NCI-H2029 (cell line): ENCODE data around the gene FXYD6.
A peak's percentile ranks its signal among the peaks of the same experiment; 100 is the strongest.
"Not testable (repeated sequence)": the region's sequence is repeated elsewhere in the genome, so short reads cannot be mapped to it uniquely, and the experiment has no call there.

ENCODE experiments used
- DNase-seq: peaks from one replicate; lab custom pipeline; 2025; lab: John Stamatoyannopoulos, UW

Gene FXYD6

GRCh38 chr11:117868815-117869561 lies 7.5 kb downstream of the FXYD6 start:
- peak; percentile 63 for DNase-seq

DNA sequence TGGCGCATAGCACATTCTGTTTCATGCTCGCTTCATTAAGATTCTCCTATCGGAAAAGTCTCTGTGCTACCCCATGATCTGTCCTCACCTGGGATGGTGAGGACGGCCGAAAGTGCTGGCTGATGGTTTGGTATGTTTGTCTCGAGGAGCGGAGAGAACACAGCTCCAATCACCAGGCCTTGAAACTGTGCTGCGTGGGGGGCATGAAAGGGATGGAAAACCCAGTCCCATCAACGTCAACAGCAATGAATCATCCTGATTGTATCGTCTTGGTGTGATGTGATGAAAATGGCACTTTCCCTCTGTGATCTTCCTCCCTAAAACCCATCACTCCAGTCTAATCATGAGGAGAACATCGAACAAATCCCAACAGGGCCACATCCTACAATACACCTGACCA lies 8.4 kb downstream of the FXYD6 start:
- DNase-seq: no peak

DNA sequence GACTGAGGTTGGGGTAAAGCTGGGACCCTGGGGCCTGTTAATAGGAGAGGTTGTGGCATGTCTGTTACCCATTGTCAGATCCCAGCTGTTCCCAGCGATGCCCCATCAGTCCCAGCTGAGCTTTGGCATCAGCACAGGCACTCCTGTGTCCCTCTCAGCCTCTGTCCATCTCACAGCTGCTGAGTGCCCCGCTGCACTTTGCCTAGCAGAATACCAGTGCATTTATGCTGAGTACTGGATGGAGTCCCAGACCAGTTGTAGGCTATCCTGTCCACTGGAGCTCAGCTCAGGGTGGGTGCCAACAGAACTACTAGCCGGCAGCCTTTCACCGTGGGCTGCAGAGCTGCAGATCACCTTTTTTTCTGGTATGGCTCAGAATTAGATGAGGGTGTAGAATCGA lies 9.9 kb downstream of the FXYD6 start:
- DNase-seq: no peak

GRCh38 chr11:117865546-117865945 lies 10.9 kb downstream of the FXYD6 start:
- DNase-seq: not testable (repeated sequence)

DNA sequence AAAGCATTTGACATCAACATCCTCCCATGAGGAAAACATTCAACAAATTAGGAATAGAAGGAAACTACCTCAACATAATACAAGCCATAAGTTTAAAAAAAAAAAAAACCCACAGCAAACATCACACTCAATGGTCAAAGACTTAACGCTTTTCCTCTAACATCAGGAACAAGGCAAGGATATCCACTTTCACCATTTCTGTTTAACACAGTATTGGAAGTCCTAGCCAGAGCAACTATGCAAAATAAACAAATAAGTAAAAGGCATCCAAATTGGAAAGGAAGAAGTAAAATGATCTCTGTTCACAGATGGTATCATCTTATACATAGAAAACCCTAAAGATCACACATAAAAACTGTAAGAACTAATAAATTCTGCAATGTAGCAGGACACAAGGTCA lies 13.1 kb downstream of the FXYD6 start:
- DNase-seq: no peak

GRCh38 chr11:117862753-117863152 lies 13.7 kb downstream of the FXYD6 start:
- DNase-seq: no peak

DNA sequence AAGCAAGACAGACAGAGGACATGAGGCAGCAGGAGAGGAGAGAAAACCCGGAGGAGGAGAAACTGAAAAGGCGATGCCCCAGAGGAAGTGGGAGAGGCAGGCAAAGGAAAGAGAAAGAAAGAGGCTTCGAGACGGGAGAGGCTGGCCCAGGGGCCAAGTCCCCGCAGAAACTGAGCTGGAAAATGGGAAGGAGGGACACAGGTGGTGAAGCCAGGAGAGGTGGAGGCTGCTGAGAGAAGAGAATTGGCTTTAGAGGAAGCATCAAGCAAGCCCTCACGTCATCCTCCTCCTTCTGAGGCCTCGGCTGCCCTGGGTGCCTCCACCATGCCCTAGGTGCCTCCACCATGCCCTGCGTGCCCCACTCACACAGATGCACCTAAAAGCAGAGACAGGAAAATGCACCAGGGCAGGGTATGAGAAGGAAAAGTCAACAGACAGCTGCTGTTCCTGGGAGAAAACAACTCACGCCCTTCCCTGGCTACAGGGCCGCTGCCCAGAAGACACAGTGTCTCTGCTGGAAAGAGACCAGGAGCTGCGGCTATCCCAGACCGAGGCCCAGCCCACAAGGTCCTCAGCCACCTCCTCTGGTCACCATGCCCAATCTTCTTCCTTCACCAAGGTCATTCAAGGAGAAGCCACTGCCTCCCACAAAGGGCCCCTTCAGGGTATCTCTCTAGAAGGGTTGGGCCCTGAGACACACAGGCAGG lies 14.3 kb downstream of the FXYD6 start:
- no peak for DNase-seq

DNA sequence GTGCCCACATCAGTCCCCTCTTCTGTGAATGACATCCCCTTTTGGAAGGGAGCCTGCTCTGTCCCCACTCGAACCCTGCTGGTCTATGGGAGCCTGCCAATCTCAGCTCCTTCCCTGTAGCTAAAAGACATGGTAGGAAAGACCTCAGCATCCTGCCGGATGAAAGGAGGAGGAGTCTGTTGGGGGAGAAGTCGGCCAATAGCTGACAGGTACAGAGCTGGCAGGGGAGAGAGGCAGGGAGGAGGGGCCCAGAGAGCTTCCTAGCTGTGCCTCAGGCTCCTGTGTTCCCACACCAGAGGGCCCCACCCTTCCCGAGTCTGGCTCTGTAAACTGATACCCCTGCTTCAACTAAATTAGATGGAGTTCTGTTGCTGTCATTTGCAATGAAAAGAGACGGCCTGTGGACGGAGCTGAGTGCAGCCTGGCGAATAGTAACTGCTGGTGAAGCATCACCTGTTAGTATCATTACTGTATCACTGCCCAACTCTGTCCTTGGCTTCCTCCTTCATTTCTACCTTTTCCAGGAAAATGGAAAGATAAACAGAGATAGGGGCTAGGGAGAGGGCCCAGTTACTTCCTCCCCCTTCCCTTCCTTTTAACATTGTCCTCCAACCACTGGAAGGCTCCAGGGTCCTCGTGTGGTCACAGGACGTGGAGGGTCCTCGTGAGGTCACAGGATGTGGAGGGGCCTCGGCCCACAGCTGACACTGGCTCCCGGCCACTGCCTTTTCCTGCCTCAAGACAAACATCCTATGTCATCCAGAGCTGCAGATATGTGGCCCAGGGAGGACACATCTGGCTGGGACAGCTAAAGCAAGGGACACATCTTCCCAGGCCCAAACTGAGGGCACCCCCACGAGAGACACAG lies 15.1 kb downstream of the FXYD6 start:
- peak; percentile 80 for DNase-seq

DNA sequence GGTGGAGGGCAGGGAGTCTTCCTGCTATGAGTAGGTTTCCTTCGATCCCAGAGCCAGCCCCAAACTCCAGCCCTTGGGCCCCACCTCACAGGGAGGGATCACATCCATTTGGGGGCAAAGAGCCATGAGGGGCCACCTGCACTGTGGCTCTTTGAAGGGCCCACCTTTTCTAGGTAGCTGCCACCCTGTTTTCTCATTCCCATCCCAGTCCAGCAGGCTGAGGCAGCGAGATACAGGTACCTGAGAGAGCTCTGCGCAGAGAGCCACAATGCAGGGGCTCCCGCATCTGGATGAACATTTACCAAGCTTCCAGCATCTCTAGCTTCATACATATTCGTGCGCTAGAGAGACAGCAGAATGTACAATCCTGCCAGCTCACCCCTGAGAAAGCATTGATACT lies 16.3 kb downstream of the FXYD6 start:
- no peak for DNase-seq

DNA sequence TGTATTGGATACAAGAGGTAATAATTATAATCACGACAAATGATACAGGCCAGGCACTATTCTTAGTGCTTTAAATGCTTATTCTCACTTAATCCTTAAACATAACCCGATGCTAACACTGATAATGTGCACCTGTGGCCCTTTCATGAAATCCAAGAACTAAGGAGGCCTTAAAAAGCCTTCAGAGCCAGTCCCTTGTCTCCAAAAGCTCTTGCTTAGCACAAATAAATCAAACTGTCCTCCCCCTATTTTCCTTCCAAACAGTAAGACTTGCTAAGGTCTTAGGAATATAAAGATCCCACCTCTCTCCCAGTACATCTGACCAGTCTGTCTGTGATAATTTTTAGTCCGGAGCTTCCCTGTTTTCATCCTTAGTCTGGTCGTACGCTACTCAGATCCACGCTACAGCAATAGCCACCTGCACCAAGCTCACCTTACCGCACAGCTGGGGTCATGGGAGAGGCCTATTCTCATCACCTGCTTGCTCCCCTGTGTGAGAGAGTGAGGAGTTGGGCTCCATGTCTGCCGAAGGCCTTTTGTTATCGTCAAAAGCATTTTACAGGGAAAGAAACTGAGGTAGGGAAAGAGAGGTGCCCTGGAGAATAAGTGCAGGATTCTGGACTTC lies 16.9 kb downstream of the FXYD6 start:
- DNase-seq: no peak

DNA sequence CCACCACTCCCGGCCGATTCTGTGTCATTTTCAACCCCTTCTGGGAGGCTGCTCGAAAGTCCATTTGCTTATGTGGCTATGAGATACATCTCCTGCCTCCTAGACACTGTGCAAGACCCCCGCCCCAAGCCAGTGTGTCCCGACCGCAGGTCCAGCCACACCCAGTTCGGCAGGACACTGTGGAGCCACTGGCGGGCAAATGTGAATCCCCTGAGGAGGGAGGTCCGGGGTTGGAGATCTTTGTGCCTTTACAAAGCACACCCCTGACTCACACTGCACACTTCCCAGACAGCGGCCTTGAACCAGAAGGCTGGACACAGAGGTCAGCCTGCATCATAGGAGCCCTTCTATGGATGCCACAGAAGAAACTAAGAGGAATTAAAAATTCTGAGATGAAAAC lies 17.4 kb downstream of the FXYD6 start:
- DNase-seq: no peak

GRCh38 chr11:117857734-117858414 lies 18.6 kb downstream of the FXYD6 start:
- no peak for DNase-seq

- no peak for DNase-seq
Measured at GRCh38 chr11:117855912-117856651, 20.4 kb downstream of the FXYD6 start.

- DNase-seq: no peak
Measured at GRCh38 chr11:117855186-117855845, 21.1 kb downstream of the FXYD6 start.

DNA sequence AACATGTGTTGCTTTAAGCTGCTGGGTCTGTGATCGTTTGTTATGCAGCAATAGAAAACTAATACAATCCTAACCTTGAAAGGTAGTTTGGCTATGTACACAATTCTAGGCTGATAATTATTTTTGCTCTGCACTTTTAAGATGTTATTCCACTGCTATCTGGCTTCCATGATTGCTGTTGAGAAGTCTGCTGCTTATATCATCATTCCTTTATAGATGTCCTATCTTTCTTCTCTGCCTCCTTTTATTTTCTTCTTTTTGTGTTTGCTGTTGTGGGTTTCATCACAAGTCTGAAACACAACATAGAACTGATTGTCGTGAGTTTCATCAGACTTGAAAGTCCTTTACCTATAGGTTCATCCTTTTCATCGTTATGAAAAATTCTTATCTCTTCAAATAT lies 24.1 kb downstream of the FXYD6 start:
- DNase-seq: no peak

DNA sequence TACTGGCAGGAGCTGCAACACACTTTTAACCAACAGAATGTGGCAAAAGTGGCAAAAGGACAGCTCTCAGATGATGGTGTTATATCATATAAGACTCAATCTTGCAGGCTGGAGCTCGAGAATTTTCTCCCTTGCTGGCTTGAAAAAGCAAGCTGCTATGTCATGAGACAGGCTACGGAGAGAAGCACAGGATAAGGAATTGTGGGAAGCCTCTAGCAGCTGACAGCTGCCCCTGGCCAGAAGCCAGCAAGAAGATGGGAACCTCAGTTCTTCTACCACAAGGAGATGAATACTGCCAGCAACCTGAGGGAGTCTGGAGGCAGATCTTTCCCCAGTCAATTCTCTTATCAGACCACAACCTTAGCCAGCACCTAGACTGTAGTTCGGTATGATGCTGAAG lies 24.6 kb downstream of the FXYD6 start:
- DNase-seq: no peak

GRCh38 chr11:117851106-117851505 lies 25.4 kb downstream of the FXYD6 start:
- no peak for DNase-seq

DNA sequence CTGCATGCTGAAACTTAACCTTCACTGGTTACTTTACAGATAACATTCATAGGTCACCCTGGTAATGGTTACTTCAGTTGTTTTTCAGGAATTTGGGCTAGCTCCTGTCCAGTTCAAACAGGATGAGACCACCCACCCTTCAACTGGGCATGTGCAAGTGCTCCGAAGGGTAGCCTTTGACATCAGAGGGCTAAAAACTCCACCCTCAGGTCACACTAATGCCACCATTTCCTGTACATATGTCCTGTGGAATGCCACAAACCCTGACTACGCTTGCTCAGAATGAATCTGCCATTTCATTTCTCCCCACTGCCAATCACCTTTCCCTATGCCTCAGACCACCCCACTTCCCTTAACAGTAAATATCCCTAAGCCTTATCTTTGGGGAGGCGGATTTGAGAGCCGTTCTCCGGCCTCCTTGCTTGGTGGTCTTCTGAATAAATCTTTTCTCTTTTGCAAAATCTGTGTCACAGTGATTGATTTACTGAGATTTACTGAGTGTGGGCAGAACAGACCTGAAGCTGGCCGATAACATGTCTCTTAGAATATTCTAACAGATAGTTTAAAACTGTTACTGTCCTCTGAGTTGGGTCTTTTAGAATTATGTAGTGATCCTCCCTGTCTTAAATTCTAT lies 26.6 kb downstream of the FXYD6 start:
- no peak for DNase-seq

GRCh38 chr11:117843666-117844484 lies 32.6 kb downstream of the FXYD6 start:
- DNase-seq: peak; percentile 12
